HG02973 (cell line): ENCODE measurements around the gene EP400.

Source experiments
- ATAC-seq: cut with Tn5 transposase; IDR thresholded peaks from one replicate; pipeline ENCODE4 v1.9.1; 2021; ENCODE audit warnings: moderate library complexity; ENCODE audit not compliant: unreplicated experiment

EP400 gene

DNA sequence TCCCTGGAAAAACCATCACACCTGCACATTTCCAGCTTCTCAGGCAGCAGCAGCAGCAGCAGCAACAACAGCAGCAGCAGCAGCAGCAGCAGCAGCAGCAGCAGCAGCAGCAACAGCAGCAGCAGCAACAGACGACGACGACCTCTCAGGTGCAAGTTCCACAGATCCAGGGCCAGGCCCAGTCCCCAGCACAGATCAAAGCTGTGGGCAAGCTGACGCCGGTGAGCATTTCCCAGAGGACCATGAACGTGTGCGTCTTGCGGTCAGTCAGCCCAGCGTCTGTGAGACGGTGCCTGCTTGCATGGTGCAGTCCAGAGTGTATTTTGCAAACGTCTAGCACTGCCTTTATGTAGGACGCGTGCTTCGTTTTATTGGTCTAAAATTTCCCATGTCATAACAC is 112.7 kb downstream of the EP400 start:
- no peak for ATAC-seq

DNA sequence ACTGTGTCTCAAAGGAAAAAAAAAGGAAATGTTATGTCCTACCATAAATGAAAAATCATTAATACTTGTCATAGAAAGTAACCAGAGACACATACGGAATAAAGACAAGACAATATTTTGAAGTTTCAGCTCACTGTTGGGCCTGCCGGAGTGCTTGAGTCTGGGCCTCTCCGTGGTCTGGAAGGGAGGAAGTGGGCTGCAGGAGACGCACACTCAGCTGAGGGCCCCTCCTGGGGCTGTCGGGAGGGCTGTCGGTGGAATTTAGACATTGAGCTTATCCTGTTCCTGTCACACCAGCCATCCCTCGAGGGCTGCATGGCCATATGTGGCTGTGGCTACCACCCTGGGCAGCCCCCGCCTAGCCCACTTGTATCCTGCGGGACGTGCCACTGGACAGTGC is 113.7 kb downstream of the EP400 start:
- no peak for ATAC-seq

- ATAC-seq, result no peak
Observed at GRCh38 chr12:132064631-132065030, 114.9 kb downstream of the EP400 start.

DNA sequence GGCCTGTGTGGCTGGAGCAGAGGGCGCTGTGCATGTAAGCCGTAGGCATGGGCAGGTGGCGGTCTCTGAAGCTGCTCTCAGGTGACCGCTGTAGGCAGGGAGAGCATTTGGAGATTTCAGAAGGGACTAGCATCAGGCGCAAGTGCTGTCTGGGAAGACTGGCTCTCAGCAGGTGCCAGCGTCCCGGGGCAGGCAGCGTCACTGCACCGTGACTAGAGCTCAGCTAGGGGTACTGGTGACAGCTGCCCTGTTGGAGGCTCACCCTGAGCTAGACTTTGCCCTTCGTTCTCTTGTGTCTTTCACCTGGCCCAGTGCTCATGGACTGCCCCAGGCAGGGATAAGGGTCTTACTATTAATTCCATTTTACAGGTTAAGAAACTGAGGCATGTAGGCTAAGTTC is 115.5 kb downstream of the EP400 start:
- ATAC-seq, result no peak

- ATAC-seq, result no peak
Observed at GRCh38 chr12:132065609-132066344, 116.0 kb downstream of the EP400 start.

GRCh38 chr12:132066345-132066685 is 116.6 kb downstream of the EP400 start:
- no peak for ATAC-seq

GRCh38 chr12:132066749-132067148 is 117.0 kb downstream of the EP400 start:
- ATAC-seq, result no peak

DNA sequence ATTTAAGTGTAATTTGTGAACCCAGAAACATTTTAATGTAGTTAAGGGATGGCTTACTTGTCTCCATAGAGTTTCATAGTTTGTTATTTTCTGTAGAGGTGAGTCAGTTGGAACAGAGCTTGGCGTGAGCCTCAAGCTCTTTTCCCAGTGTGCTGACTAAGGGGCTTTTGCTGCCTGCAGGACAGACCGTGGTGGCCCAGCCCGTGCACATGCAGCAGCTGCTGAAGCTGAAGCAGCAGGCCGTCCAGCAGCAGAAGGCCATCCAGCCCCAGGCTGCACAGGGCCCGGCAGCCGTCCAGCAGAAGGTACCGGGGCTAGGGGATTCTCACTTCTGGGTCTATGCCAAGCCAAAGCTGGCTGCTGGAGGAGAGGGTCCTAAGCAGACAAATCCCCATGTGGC is 117.4 kb downstream of the EP400 start:
- no peak for ATAC-seq

GRCh38 chr12:132068250-132068649 is 118.5 kb downstream of the EP400 start:
- no peak for ATAC-seq

DNA sequence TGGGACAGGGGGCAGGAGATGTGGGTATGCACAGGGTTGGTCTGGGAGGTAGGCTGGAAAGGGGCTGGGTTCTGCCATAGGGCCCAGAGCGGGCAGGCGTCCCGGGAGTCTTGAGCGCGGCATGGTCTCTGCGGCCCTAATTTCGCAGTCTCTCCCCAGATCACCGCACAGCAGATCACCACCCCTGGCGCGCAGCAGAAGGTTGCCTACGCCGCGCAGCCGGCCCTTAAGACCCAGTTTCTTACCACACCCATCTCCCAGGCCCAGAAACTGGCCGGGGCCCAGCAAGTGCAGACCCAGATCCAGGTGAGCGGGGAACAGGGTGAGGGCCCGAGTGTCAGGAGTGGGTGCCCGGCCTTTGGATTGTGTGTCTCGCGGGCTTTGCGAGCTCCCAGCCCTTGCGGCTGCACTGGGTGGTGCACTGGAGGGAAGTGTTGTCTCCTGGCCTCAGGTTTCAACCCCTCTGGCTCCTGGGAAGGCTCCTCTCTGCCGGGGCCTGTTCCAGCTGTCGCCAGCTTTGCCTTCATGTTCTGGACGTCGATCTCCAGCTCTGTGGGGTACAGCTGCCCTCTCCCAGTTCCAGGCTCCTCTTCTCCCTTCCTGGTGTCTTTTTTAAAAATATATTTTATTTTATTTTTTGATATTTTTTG is 119.7 kb downstream of the EP400 start:
- ATAC-seq, result no peak

- ATAC-seq, result no peak
Observed at GRCh38 chr12:132070298-132070697, 120.6 kb downstream of the EP400 start.

DNA sequence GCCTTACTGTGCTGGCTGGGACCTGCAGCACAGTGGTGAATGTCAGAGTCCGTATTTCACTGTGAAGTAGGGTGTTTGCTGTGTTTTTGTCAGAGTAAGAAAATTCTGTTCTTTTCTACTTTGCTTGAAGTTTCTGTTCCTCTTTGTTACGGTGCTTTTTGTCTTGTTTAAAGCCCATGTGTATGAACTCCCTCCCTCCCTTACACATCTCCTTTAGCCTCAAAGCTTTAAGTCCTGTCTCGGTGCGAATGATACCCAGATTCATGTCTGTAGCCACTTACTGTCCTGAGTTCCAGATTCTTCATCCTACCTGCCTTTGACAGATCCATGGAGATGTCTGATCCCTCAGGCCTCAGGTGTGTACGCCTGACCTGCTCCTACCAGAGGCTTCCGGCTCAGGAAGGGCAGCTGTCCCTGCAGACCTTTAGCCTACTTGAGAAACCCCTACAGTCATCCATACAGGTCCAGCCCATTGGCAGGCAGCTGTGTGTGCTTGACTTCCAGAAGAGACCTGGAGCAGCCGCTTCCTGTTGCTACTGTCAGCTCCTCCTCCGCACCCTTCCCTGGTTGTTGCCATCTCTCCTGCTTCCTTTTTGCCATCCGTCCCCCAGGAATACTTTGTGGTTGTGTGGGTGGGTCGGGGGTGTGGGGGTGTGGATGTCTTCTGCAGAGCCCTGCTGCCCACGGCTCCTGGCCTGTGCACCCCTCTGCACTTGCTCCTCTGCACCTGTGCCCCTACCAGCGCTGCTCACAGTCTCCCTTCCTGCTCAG is 121.5 kb downstream of the EP400 start:
- peak; percentile 78 for ATAC-seq

GRCh38 chr12:132071830-132072384 is 122.2 kb downstream of the EP400 start:
- ATAC-seq, result no peak

DNA sequence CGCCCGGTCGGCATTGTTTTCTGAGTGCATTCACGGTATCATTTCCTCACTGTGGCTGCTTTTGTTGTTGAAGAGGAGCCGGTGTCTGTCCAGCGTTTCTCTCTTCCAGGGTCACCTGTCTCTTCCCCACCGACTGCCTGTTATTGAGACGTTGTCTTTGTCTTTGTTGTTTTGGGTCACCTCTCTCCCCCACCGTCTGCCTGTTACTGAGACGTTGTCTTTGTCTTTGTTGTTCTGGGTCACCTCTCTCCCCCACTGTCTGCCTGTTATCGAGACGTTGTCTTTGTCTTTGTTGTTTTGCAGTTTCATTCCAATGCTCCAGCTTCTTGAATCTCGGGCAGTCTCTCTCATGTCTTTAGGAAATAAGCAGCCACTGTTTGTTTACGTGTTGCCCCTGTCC is 124.5 kb downstream of the EP400 start:
- no peak for ATAC-seq

DNA sequence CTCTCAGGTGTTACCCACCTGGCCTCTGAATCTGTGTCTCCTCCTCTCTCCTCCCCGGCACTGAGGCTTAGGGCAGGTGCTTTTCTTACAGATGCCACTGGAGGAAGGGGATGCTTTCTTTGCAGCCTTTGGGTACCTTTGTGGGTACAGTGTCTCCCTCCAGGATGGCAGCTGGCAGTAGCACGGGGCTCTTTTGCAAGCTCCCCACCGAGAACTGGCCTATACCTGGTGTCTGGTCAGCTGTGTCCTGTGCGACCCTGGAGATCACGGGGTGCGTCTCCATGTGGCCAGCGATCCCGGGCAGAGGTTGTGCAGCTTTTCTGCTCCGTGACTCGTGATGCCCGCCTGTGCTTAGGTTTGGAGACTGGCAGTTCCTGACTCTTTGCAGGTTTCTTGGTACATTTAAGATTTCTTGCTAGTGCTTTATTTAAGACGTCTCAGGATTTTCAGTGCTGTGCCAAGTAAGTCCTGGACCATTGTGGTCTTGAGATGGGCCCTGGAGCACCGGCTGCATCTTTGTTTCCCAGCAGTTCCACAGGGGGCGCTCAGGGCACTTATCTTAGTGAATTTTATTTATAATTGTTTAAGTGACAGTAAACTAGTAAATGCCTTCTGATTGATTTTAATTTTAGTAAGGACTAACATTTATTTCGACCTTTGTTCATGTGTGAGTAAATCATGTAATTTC is 125.4 kb downstream of the EP400 start:
- ATAC-seq, result no peak

DNA sequence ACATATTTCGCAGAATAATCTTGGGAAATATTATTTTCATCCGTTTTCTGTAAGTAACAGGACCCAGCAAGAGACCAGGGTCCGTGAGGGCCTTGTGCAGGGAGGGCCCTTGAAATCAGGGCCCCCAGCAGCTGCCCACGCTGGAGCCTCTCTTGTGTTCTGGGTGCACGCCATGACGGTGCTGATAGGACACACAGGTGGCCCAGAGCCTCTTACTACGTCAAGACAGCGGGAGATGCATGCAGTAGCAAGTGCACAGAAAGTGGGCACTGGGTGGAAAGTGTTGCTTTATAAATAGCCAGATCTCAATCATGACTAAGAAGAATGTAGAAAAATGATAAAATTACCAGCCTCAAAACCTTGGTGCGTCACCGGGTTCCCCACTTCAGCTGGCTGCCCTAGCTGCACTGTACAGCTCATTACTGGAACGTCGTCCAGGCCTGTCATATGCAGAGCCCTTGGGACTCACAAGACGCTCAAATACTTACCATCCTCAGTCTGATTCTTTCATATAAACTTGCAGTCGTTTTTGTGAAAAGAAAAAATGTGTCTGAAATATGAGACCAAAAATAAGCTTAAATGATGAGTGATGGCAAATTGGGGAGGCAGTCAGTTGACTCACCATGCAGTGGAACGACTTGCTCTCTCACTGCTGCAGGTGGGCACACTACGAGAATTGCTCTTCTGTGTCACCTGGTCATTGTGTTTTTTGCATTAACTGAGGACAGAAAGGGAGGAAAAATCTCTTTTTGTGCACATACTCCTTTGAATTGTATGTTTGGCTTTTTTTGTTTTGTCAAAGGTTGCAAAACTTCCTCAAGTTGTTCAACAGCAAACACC is 126.2 kb downstream of the EP400 start:
- no peak for ATAC-seq

- no peak for ATAC-seq
Observed at GRCh38 chr12:132076711-132077110, 127.0 kb downstream of the EP400 start.

GRCh38 chr12:132077322-132078100 is 127.8 kb downstream of the EP400 start:
- ATAC-seq, result no peak

DNA sequence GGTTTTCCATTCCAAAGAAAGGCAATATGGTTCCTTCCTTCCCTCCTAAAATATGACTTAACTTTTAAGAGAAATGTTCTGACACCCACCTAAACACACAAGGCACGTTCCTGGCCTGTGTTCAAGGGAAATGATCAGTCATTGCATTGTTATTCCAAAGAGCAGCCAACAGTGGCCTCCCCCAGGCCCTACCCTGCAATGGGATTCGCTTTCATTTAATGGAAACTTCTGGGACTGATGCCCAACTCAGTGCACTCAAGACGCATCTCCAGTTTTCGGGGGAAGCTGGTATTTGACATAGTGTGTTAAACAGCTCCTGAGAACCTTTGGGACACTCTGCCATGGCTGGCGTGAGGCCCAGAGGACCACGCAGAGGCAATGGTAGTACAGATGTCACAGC is 128.4 kb downstream of the EP400 start:
- ATAC-seq, result no peak

- ATAC-seq, result no peak
Observed at GRCh38 chr12:132079200-132079599, 129.5 kb downstream of the EP400 start.
